Endothelial cell of umbilical vein (primary cell): ENCODE data around the gene ALDH1A3.

ENCODE experiments used
- CTCF ChIP-seq, 2 donors: IDR thresholded peaks; 1 replicate in 1 of 2; 2 replicates in 1 of 2; pipeline ENCODE4 v1.5.1; 2011; ENCODE audit warnings: low read length in 2 of 2, mild to moderate bottlenecking in 2 of 2, moderate library complexity in 2 of 2, control low read depth in 1 of 2, inconsistent platforms in 1 of 2, low read depth in 1 of 2; ENCODE audit not compliant: insufficient read depth in 1 of 2; ENCODE audit errors: extremely low read depth in 1 of 2
- POLR2A ChIP-seq: IDR thresholded peaks from 2 replicates; pipeline ENCODE4 v1.6.1; 2012; ENCODE audit warnings: low read depth, mild to moderate bottlenecking, control low read depth, low read length
- POLR2AphosphoS5 ChIP-seq: IDR thresholded peaks from 2 replicates; pipeline ENCODE4 v1.6.1; 2012; ENCODE audit warnings: low read depth, mild to moderate bottlenecking, control low read depth, low read length, moderate library complexity; ENCODE audit not compliant: insufficient read depth

GRCh38 chr15:100873029-100873677, 6.5 kb upstream of the ALDH1A3 start:
- TF ChIP-seq CTCF (IDR thresholded peaks at IDR 0.05; ENCODE audit: extremely low read depth in 1 of 2, insufficient read depth in 1 of 2, low read depth in 1 of 2, low read length in 2 of 2) (peak; percentile 73 to 74), POLR2A (no peak), POLR2AphosphoS5 (no peak)
